B cell (primary cell): ENCODE data around the gene TNRC6A. TPM values are rescaled to one million over a fixed set of nuclear protein-coding genes. Genes with fewer than 3 reads are reported as not detected.

Experiments
- ATAC-seq: fragments of 200-7000 bp; cut with Tn5 transposase; one replicate; pipeline ENCODE4 v1.10.0; 2021; ENCODE audit warnings: low read depth, mild to moderate bottlenecking, moderate number of reproducible peaks, moderate library complexity
- CTCF ChIA-PET: fragments of 350-600 bp; sonication (Branson Sonifier 250); formaldehyde crosslinking; loops from one replicate; lab custom pipeline; 2021; ENCODE audit warnings: antibody characterized with exemption, inconsistent platforms; lab: Charles Lee
- POLR2A ChIA-PET: fragments of 350-600 bp; sonication (Branson Sonifier 250); formaldehyde crosslinking; loops from one replicate; lab custom pipeline; 2021; ENCODE audit warnings: antibody characterized with exemption; lab: Charles Lee
- DNase-seq: peaks from one replicate; pipeline ENCODE4 v3.0.0; 2013
- H2AFZ ChIP-seq: 2 replicates; pipeline ENCODE4 v1.6.1; 2012; ENCODE audit warnings: mild to moderate bottlenecking, low read depth, low read length; ENCODE audit not compliant: insufficient read depth, poor library complexity, severe bottlenecking
- H3K27ac ChIP-seq, 2 donors: 1 replicate in 1 of 2; 2 replicates in 1 of 2; pipeline ENCODE4 v1.5.1; 2012 to 2013; ENCODE audit warnings: low read length in 2 of 2, mild to moderate bottlenecking in 2 of 2, moderate library complexity in 1 of 2
- H3K27me3 ChIP-seq, 4 experiments: fragments of 200-600 bp in 1 of 4; sonication (generic) in 1 of 4; replicated peaks in 1 of 4; 1 replicate in 2 of 4; 2 replicates in 2 of 4; pipeline versions ENCODE4 v1.6.1 to v1.7.0; 2013 to 2016; ENCODE audit warnings: low read length in 3 of 4, mild to moderate bottlenecking in 2 of 4, mixed read lengths in 1 of 4, moderate library complexity in 1 of 4; ENCODE audit not compliant: insufficient read depth in 4 of 4, control insufficient read depth in 3 of 4; ENCODE audit errors: control extremely low read depth in 1 of 4
- H3K36me3 ChIP-seq, 2 experiments: replicated peaks in 1 of 2; 1 replicate in 1 of 2; 2 replicates in 1 of 2; pipeline versions ENCODE4 v1.6.1 to v1.7.1; 2013; ENCODE audit warnings: low read length in 1 of 2; ENCODE audit not compliant: insufficient read depth in 2 of 2, control insufficient read depth in 1 of 2; ENCODE audit errors: control extremely low read depth in 1 of 2, extremely low read depth in 1 of 2
- H3K4me1 ChIP-seq, 2 donors: fragments of 200-600 bp in 1 of 2; sonication (generic) in 1 of 2; 1 replicate in 1 of 2; 2 replicates in 1 of 2; pipeline versions ENCODE4 v1.5.1 to v1.6.1; 2013 to 2017; ENCODE audit warnings: low read length in 2 of 2; ENCODE audit not compliant: control insufficient read depth in 2 of 2, insufficient read depth in 2 of 2
- H3K4me2 ChIP-seq: replicated peaks from 2 replicates; pipeline ENCODE3; 2012; ENCODE audit warnings: mild to moderate bottlenecking, low read depth, low read length; ENCODE audit not compliant: poor library complexity, severe bottlenecking
- H3K4me3 ChIP-seq, 5 experiments: fragments of 200-600 bp in 1 of 5; sonication (generic) in 1 of 5; 1 replicate in 3 of 5; 2 replicates in 2 of 5; pipeline versions ENCODE4 v1.5.1 to v1.7.0; 2011 to 2016; ENCODE audit warnings: low read length in 4 of 5, mild to moderate bottlenecking in 4 of 5, low read depth in 2 of 5, control low read depth in 1 of 5, moderate library complexity in 1 of 5; ENCODE audit not compliant: insufficient read depth in 1 of 5; ENCODE audit errors: control extremely low read depth in 1 of 5, extremely low read depth in 1 of 5
- H3K79me2 ChIP-seq: fragments of 200-600 bp; sonication (generic); one replicate; pipeline ENCODE4 v1.6.0; 2016; ENCODE audit warnings: low read length; ENCODE audit not compliant: control insufficient read depth, insufficient read depth
- H3K9ac ChIP-seq: fragments of 200-600 bp; sonication (generic); 2 replicates; pipeline ENCODE4 v1.6.1; 2017; ENCODE audit warnings: mild to moderate bottlenecking, low read length, moderate library complexity
- H3K9me3 ChIP-seq, 3 donors: one replicate each; pipeline versions ENCODE4 v1.6.1 to v1.7.1; 2013; ENCODE audit warnings: low read length in 2 of 3; ENCODE audit not compliant: control insufficient read depth in 2 of 3, insufficient read depth in 1 of 3; ENCODE audit errors: control extremely low read depth in 1 of 3
- H4K20me1 ChIP-seq: 2 replicates; pipeline ENCODE4 v1.6.0; 2012; ENCODE audit warnings: mild to moderate bottlenecking, low read length; ENCODE audit not compliant: insufficient read depth, control insufficient read depth, poor library complexity, severe bottlenecking
- H3K27ac Mint-ChIP-seq: one replicate; pipeline ENCODE4 v1.8.0; 2021; ENCODE audit warnings: mixed read lengths
- H3K27me3 Mint-ChIP-seq: one replicate; pipeline ENCODE4 v1.8.0; 2021; ENCODE audit warnings: mixed read lengths
- H3K4me1 Mint-ChIP-seq: one replicate; pipeline ENCODE4 v1.8.0; 2021; ENCODE audit warnings: mixed read lengths
- H3K4me3 Mint-ChIP-seq: one replicate; pipeline ENCODE4 v1.8.0; 2021; ENCODE audit warnings: mixed read lengths
- H3K9me3 Mint-ChIP-seq: one replicate; pipeline ENCODE4 v1.8.0; 2022; ENCODE audit warnings: mixed read lengths; ENCODE audit not compliant: insufficient read depth
- CTCF ChIP-seq: fragments of 200-600 bp; IDR thresholded peaks from one replicate; pipeline ENCODE4 v1.8.0; 2022; ENCODE audit warnings: antibody characterized with exemption, mild to moderate bottlenecking
- EZH2 ChIP-seq: IDR thresholded peaks from 2 replicates; pipeline ENCODE4 v1.6.1; 2012; ENCODE audit warnings: borderline replicate concordance, low read depth, mild to moderate bottlenecking, moderate library complexity, low read length; ENCODE audit not compliant: insufficient read depth, poor library complexity, severe bottlenecking
- WGBS: methylation state at CpG from one replicate; pipeline ENCODE4 v1.1.5; 2013; ENCODE audit warnings: missing lambda C conversion rate; ENCODE audit not compliant: insufficient coverage; 5-methylcytosine and 5-hydroxymethylcytosine counted together
- intact Hi-C: fragments of 100-400 bp; cut with micrococcal nuclease; formaldehyde crosslinking; loops from one replicate; pipeline ENCODE4 v1.10.0; 2022
- polyA plus RNA-seq: library from polyadenylated mRNA; depleted of rRNA; stranded (reverse); fragments of >200 nt; gene quantifications from 2 replicates; pipeline ENCODE4 v1.2.3, GENCODE V29; 2012
- total RNA-seq, 2 donors: library from RNA; stranded (reverse); fragments of 120-200 nt in 1 of 2; gene quantifications; 1 replicate in 1 of 2; 2 replicates in 1 of 2; pipeline versions ENCODE4 v1.2.3 to v1.2.4, GENCODE V29; 2013 to 2022

Gene TNRC6A
- total and polyA plus RNA-seq, 2 donors (not counting 1 experiment from before 2014, with no cell fraction given): 79.3 to 104 TPM

DNA sequence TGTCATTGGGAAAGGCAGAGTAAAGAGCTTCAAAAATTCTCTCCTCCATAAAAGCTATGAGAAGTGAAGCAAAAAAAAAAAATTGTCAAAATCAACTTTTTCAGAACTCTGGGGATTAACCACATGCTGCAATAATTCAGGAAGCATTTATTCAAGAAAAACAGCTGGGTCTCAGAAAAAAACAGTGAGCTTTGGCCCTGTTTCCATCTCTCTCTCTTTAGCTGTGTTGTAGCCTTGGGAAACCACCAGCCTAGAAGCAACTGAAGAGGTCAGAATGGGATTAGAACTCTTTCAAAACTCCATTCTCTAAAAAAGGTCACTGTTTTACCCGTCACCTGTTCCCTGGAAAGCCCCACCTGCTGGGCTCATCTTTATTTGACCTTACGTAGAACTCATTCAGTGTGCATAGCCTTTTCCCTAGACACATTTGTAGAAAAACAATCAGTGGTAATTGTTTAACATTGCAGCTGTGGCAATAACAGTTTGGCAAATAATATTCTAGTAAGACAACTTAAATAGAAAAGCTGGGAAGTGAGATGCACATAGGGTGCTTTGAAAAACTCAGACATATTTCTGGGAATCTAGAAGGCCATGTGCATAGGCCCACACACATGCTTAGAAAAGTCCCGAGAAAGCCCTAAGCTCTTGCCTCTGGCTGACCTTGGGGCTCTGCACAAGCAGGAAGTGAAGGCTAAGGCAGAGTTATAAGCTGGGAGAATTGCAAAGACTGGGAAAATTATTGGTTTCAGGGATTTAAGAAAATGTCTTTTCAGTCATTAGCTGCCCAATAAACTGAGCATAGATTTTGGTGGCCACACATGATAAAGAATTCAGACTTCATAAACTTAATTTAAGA is 134.4 kb downstream of the TNRC6A start:
- no peak overlapping the region for H2AFZ ChIP-seq
- 85% methylated on average over 1 of the region's 3 CpGs for WGBS
- H3K9ac ChIP-seq: no peak overlapping the region
- DNase-seq: no peak
- H3K4me3 Mint-ChIP-seq: no peak overlapping the region
- ChIA-PET CTCF (interaction anchor here (1.3 kb wide), 1 partner anchor 243 kb away, joined by 3 read pairs; no protein-coding TSS in a partner anchor), POLR2A (no interaction called here)
- intact Hi-C loops: no loop called here
- no peak overlapping the region for H3K27ac ChIP-seq
- no peaks in the 10 kb centered on the region for H3K36me3 ChIP-seq
- peaks cover 0 to 8% (median 6%) of the 10 kb centered on the region in 3 donors for H3K9me3 ChIP-seq
- no peaks in the 10 kb centered on the region for H4K20me1 ChIP-seq
- ATAC-seq: no peak
- H3K4me2 ChIP-seq: no peak overlapping the region
- no peak overlapping the region for H3K27ac Mint-ChIP-seq
- H3K4me3 ChIP-seq: no peak overlapping the region
- H3K27me3 Mint-ChIP-seq: peaks cover 7% of the 10 kb centered on the region
- no peaks in the 10 kb centered on the region for H3K4me1 Mint-ChIP-seq
- no peaks in the 10 kb centered on the region for H3K79me2 ChIP-seq
- peaks cover 4% of the 10 kb centered on the region for H3K9me3 Mint-ChIP-seq
- H3K27me3 ChIP-seq: peaks cover 0 to 3% (median 0%) of the 10 kb centered on the region in 4 experiments
- no peaks in the 10 kb centered on the region for H3K4me1 ChIP-seq
- TF ChIP-seq EZH2 (no peak), CTCF (no peak)

GRCh38 chr16:24869033-24869432 is 139.6 kb downstream of the TNRC6A start:
- H3K4me1 Mint-ChIP-seq: no peaks in the 10 kb centered on the region
- Histone ChIP-seq H2AFZ (no peak overlapping the region), H3K27ac (no peak overlapping the region), H3K4me1 (no peaks in the 10 kb centered on the region), H3K4me2 (no peak overlapping the region), H3K27me3 (no peaks in the 10 kb centered on the region), H3K36me3 (no peaks in the 10 kb centered on the region), H3K79me2 (no peaks in the 10 kb centered on the region), H3K4me3 (no peak overlapping the region), H4K20me1 (no peaks in the 10 kb centered on the region), H3K9me3 (peaks cover 0 to 16% (median 1%) of the 10 kb centered on the region in 3 donors), H3K9ac (no peak overlapping the region)
- H3K4me3 Mint-ChIP-seq: no peak overlapping the region
- 88% methylated on average over 8 of the region's 8 CpGs for WGBS
- ChIA-PET CTCF (no interaction called here), POLR2A (no interaction called here)
- intact Hi-C loops: no loop called here
- ATAC-seq: no peak
- TF ChIP-seq EZH2 (no peak), CTCF (no peak)
- no peak overlapping the region for H3K27ac Mint-ChIP-seq
- peaks cover 3% of the 10 kb centered on the region for H3K9me3 Mint-ChIP-seq
- no peak for DNase-seq
- peaks cover 11% of the 10 kb centered on the region for H3K27me3 Mint-ChIP-seq
